ENCODE measurements around the gene PRDM16. TPM values are rescaled to one million over a fixed set of nuclear protein-coding genes. Genes with fewer than 3 reads are reported as not detected.

PRDM16 gene
- total and polyA plus RNA-seq, 2 of the 13 experiments (the other 11 are each of a cell fraction or from before 2014, with no cell fraction given) = 0.15 to 0.81 TPM

DNA sequence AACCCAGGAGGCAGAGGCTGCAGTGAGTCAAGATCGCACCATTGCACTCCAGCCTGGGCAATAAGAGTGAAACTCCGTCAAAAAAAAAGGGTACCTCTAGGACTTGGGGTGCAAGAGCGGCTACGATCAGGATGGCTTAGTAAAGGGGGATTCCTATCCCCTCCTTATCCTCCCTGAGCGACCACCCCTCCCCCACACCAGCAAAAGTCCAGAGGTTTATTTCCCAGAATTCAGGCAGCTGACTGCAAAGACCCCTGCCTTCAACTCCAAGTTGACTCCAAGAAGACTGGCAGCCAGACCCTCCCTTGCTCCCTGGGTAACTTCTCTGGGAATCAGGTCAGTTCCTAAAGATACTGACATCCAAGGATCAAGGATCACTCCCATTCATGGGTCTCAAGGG is 12.4 kb upstream of the PRDM16 start:
- H3K9me3 ChIP-seq (ENCODE audit: low read length) = no peaks in the 10 kb centered on the region
- TF ChIP-seq, protein P1, sequence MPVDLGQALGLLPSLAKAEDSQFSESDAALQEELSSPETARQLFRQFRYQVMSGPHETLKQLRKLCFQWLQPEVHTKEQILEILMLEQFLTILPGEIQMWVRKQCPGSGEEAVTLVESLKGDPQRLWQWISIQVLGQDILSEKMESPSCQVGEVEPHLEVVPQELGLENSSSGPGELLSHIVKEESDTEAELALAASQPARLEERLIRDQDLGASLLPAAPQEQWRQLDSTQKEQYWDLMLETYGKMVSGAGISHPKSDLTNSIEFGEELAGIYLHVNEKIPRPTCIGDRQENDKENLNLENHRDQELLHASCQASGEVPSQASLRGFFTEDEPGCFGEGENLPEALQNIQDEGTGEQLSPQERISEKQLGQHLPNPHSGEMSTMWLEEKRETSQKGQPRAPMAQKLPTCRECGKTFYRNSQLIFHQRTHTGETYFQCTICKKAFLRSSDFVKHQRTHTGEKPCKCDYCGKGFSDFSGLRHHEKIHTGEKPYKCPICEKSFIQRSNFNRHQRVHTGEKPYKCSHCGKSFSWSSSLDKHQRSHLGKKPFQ (CRISPR knock-in tag; IDR thresholded peaks at IDR 0.05; ENCODE audit: insufficient replicate concordance) = no peak
- TF ChIP-seq YY1 (IDR thresholded peaks at IDR 0.05; ENCODE audit: insufficient read depth, insufficient replicate concordance, low read depth, low read length) (no peak), MTA3 (CRISPR knock-in tag; IDR thresholded peaks at IDR 0.05) (no peak), ZNF431 (CRISPR knock-in tag; IDR thresholded peaks at IDR 0.05; ENCODE audit: borderline replicate concordance, low read depth) (no peak), ZNF883 (CRISPR knock-in tag; IDR thresholded peaks at IDR 0.05; ENCODE audit: not compliant biosample characterization) (no peak), ZNF274 (CRISPR knock-in tag; IDR thresholded peaks at IDR 0.05) (no peak), SETDB1 (CRISPR knock-in tag; IDR thresholded peaks at IDR 0.05; ENCODE audit: borderline replicate concordance) (no peak), SNAPC2 (CRISPR knock-in tag; IDR thresholded peaks at IDR 0.05) (no peak), CBX5 (CRISPR knock-in tag; IDR thresholded peaks at IDR 0.05; ENCODE audit: borderline replicate concordance) (no peak)
- TF ChIP-seq, protein P2, sequence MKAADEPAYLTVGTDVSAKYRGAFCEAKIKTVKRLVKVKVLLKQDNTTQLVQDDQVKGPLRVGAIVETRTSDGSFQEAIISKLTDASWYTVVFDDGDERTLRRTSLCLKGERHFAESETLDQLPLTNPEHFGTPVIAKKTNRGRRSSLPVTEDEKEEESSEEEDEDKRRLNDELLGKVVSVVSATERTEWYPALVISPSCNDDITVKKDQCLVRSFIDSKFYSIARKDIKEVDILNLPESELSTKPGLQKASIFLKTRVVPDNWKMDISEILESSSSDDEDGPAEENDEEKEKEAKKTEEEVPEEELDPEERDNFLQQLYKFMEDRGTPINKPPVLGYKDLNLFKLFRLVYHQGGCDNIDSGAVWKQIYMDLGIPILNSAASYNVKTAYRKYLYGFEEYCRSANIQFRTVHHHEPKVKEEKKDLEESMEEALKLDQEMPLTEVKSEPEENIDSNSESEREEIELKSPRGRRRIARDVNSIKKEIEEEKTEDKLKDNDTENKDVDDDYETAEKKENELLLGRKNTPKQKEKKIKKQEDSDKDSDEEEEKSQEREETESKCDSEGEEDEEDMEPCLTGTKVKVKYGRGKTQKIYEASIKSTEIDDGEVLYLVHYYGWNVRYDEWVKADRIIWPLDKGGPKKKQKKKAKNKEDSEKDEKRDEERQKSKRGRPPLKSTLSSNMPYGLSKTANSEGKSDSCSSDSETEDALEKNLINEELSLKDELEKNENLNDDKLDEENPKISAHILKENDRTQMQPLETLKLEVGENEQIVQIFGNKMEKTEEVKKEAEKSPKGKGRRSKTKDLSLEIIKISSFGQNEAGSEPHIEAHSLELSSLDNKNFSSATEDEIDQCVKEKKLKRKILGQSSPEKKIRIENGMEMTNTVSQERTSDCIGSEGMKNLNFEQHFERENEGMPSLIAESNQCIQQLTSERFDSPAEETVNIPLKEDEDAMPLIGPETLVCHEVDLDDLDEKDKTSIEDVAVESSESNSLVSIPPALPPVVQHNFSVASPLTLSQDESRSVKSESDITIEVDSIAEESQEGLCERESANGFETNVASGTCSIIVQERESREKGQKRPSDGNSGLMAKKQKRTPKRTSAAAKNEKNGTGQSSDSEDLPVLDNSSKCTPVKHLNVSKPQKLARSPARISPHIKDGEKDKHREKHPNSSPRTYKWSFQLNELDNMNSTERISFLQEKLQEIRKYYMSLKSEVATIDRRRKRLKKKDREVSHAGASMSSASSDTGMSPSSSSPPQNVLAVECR (CRISPR knock-in tag; IDR thresholded peaks at IDR 0.05; ENCODE audit: borderline replicate concordance) = no peak
- H3K4me2 ChIP-seq (ENCODE audit: low read depth, low read length) = no peak overlapping the region
- H4K20me1 ChIP-seq (ENCODE audit: insufficient read depth, low read length) = no peaks in the 10 kb centered on the region
- BruUV-seq (replicated peaks) = no TSS peak
- no peak overlapping the region for H2AFZ ChIP-seq (ENCODE audit: low read length)
- H3K36me3 ChIP-seq (replicated peaks in 1 of 2; ENCODE audit: control insufficient read depth in 1 of 2, insufficient read depth in 2 of 2, low read length in 2 of 2) = no peaks in the 10 kb centered on the region
- CTCF ChIA-PET (ENCODE audit: low intra/inter-chr PET ratio, low total read pairs) = no interaction called here
- H3K27ac ChIP-seq (ENCODE audit: extremely low read length, insufficient read depth, low read length) = no peak overlapping the region
- peaks cover 3 to 54% of the 10 kb centered on the region in 2 experiments; a peak in 3 of 5 replicates for H3K27me3 ChIP-seq (ENCODE audit: control insufficient read depth in 1 of 2, insufficient read depth in 2 of 2, low read length in 2 of 2)
- 57% methylated on average over 5 of the region's 5 CpGs for WGBS (ENCODE audit: low lambda C conversion rate)
- H3K79me2 ChIP-seq (ENCODE audit: insufficient read depth, low read length) = no peaks in the 10 kb centered on the region
- intact Hi-C loops (cut with micrococcal nuclease; ENCODE audit: unreplicated experiment) = no loop called here
- in situ Hi-C loops (cut with HindIII; ENCODE audit: extremely low pct_ligation_motif_present, low pct_unique_long_range_greater_than_20kb) = loop anchor here (25.0 kb wide), 1 partner anchor 231 kb away; no protein-coding TSS in a partner anchor
- DNase-seq (ENCODE audit: low spot score) = no peak
- FAIRE-seq = no peak
- no peak overlapping the region for H3K4me3 ChIP-seq (replicated peaks in 1 of 3; ENCODE audit: insufficient read depth in 1 of 3, low read depth in 2 of 3, low read length in 3 of 3)
- H3K9ac ChIP-seq (ENCODE audit: insufficient read depth, low read depth, low read length) = no peak overlapping the region
- ATAC-seq = no peak
- no peaks in the 10 kb centered on the region; the same call in 1 of the 2 replicates for H3K4me1 ChIP-seq (ENCODE audit: insufficient read depth, low read length)
- POLR2A ChIA-PET = no interaction called here
